Head of caudate nucleus (tissue), 42 donors: ENCODE measurements around the gene RNF146.
"Not testable (repeated sequence)": the region's sequence is repeated elsewhere in the genome, so short reads cannot be mapped to it uniquely, and the experiment has no call there.

Experiments
- DNase-seq, 42 donors: peaks; one replicate each; pipeline versions ENCODE4 v3.0.0 to v3.0.0-alpha.2; 2020 to 2021; ENCODE audit warnings: mixed read lengths in 7 of 42
- intact Hi-C: fragments of 100-400 bp; cut with DNase I; formaldehyde crosslinking; loops from one replicate; pipeline ENCODE4 v1.15.0; 2022

Gene RNF146

GRCh38 chr6:127266178-127266891, at the start of gene RNF146:
Gene RNF146, plus strand, starts transcription at chr6:127266864. Its CDS starts 13,475 bp downstream, at chr6:127280339.
- intact Hi-C loops, result no loop called here
- peak; percentile 72 to 93 (median 87) for DNase-seq

- intact Hi-C loops, result no loop called here
- no peak for DNase-seq
Measured at GRCh38 chr6:127219869-127220268, 46.8 kb upstream of the RNF146 start.

- no peak for DNase-seq
- intact Hi-C loops, result no loop called here
Measured at GRCh38 chr6:127221201-127221600, 45.5 kb upstream of the RNF146 start.

GRCh38 chr6:127222418-127222817, 44.2 kb upstream of the RNF146 start:
- no peak for DNase-seq
- intact Hi-C loops, result no loop called here

- intact Hi-C loops, result no loop called here
Measured at GRCh38 chr6:127225497-127225896, 41.2 kb upstream of the RNF146 start.

GRCh38 chr6:127233819-127234218, 32.8 kb upstream of the RNF146 start:
- DNase-seq, intact Hi-C loops: not testable (repeated sequence)

More at GRCh38 chr6:127225497-127225896, 41.2 kb upstream of the RNF146 start:
- no peak for DNase-seq

- intact Hi-C loops, result no loop called here
- DNase-seq, result no peak
Measured at GRCh38 chr6:127243501-127243900, 23.2 kb upstream of the RNF146 start.

GRCh38 chr6:127247114-127248096, 19.3 kb upstream of the RNF146 start:
- DNase-seq, result no peak
- intact Hi-C loops, result no loop called here

GRCh38 chr6:127249621-127250020, 17.0 kb upstream of the RNF146 start:
- intact Hi-C loops, result no loop called here
- no peak for DNase-seq

- no peak for DNase-seq
- intact Hi-C loops, result no loop called here
Measured at GRCh38 chr6:127255286-127255685, 11.4 kb upstream of the RNF146 start.

GRCh38 chr6:127262896-127263295, 3.8 kb upstream of the RNF146 start:
- intact Hi-C loops, result no loop called here
- DNase-seq, result no peak

GRCh38 chr6:127263481-127263880, 3.2 kb upstream of the RNF146 start:
- no peak for DNase-seq
- intact Hi-C loops, result no loop called here

- intact Hi-C loops, result no loop called here
- peak in 36 of 42 donors; percentile 9 to 82 (median 58) for DNase-seq
Measured at GRCh38 chr6:127266892-127267645, 405 bp downstream of the RNF146 start.

- intact Hi-C loops, result no loop called here
- no peak for DNase-seq
Measured at GRCh38 chr6:127267646-127268625, 1.3 kb downstream of the RNF146 start.

- DNase-seq, result no peak
- intact Hi-C loops, result no loop called here
Measured at GRCh38 chr6:127272576-127272975, 5.9 kb downstream of the RNF146 start.

GRCh38 chr6:127273499-127273898, 6.8 kb downstream of the RNF146 start:
- no peak for DNase-seq
- intact Hi-C loops, result no loop called here

GRCh38 chr6:127276331-127276730, 9.7 kb downstream of the RNF146 start:
- intact Hi-C loops, result no loop called here
- no peak for DNase-seq
